Epidermal melanocyte (primary cell): ENCODE results near the gene RPTOR.

ENCODE experiments used
- DNase-seq: peaks from one replicate; pipeline ENCODE4 v3.0.0; 2011; ENCODE audit warnings: low spot score; ENCODE audit not compliant: insufficient read length

RPTOR gene

DNA sequence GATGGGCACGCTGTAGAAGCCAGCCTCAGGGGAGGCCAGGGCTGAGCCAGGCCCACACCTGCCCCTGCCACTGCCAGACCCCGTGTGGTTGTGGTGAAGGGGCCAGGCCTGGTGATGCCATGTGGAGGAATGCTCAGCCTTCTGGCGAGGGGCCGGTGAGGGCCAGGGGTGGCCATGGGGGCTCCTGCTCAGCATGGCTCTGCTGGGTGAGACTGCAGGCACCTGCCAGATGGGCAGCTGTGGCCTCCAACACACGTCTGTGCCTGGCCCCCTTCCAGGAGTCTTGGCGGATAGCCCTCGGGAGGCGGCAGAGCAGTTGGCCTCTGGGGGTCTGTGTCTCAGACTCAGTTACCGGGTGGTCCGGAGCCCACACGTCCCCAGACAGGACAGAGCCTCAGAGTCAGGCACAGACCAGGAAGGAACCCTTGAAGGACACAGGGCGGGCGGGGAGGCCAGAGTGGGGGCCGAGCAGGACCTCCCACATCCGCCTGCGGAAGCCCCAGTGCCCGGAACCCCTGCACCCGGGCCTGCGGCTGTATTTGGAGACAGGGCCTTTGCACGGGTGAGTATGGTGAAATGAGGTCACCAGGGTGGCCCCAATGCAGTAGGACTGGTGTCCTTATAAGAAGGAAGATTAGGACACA lies 424.5 kb downstream of the RPTOR start:
- DNase-seq = no peak

GRCh38 chr17:80969674-80970043 lies 425.0 kb downstream of the RPTOR start:
- no peak for DNase-seq

- peak; percentile 33 for DNase-seq
Observed at GRCh38 chr17:80970044-80970761, 425.6 kb downstream of the RPTOR start.

GRCh38 chr17:80970762-80971703 lies 426.4 kb downstream of the RPTOR start:
- no peak for DNase-seq

DNA sequence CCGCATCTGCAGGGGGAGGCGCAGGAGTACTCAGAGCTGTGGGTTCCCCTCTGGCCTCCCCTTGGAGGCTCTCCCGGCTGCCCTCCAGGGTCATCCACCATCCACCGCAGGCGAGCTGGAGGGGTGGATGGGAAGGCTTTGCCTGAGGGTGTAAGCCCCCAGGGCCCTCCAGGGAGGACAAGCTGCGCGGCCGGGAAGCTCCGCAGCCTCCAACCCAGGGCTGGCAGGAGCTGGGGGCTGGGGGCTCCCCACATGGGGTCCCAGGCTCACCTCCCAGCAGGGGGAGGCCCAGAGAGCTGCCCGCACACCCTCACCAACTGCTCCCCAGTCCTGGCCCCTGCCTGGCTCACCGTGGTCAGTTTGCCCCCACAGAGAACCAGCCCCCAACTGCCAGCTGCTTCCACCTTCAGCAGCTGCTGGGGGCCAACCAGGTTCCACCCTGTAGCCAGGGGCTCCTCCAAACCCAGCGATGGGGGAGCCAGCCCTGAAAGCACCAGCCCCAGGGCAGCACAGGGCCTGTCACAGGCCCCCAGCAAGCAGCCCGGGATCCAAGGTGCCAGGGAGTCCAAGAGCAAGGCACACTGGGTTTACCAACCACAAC lies 427.2 kb downstream of the RPTOR start:
- no peak for DNase-seq

GRCh38 chr17:80976701-80977100 lies 432.1 kb downstream of the RPTOR start:
- no peak for DNase-seq

- DNase-seq = no peak
Observed at GRCh38 chr17:80977172-80977571, 432.5 kb downstream of the RPTOR start.

- DNase-seq = no peak
Observed at GRCh38 chr17:80978499-80979497, 434.2 kb downstream of the RPTOR start.

GRCh38 chr17:80979547-80980378 lies 435.1 kb downstream of the RPTOR start:
- no peak for DNase-seq

DNA sequence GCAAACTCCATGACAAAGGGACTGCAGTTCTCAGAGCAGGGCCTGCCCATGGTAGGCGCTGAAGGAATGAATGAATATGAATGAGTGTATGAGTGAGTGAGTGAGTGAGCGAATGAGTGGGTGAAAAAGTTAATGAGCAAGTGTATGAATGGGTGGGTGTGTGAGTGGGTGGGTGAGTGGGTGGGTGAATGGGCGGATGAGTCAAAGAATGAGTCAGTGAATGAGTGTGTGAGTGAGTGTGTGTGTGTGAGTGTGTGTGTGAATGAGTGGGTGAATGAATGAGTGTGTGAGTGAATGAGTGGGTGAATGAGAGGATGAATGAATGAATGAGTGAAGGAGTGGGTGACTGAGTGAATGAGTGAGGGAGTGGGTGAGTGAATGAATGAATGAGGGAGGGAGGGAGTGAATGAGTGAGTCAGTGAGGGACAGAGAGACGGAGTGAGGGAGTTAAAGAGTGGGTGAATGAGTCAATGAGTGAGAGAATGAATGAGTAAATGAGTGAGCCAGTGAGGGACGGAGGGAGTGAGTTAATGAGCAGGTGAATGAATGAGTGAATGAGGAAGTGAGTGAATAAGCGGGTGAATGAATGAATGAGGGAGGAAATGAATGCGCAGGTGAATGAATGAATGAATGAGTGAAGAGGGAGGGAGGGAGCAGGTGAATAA lies 435.9 kb downstream of the RPTOR start:
- DNase-seq = no peak

- DNase-seq = no peak
Observed at GRCh38 chr17:80981062-80981902, 436.6 kb downstream of the RPTOR start.

GRCh38 chr17:80981929-80982425 lies 437.3 kb downstream of the RPTOR start:
- DNase-seq = no peak

- DNase-seq = no peak
Observed at GRCh38 chr17:80982426-80982974, 437.9 kb downstream of the RPTOR start.

DNA sequence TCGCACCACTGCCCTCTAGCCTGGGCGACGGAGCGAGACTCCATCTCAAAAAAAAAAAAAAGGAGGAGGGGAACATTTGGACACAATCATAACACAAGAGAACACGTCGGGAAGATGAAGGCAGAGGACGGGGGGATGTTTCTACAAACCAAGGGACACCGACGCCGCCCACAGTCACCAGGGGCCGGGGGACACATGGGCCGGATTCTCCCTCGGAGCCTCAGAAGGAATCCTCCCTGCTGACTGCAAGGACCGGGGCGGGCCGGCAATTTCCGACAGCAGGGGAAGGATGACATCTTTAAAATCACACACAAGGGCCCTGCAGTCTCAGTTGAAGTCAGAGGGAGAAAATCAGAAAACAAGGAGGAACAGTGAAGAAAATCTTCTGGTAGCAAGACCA lies 438.9 kb downstream of the RPTOR start:
- no peak for DNase-seq

- peak; percentile 84 for DNase-seq
Observed at GRCh38 chr17:80984749-80985148, 440.1 kb downstream of the RPTOR start.

DNA sequence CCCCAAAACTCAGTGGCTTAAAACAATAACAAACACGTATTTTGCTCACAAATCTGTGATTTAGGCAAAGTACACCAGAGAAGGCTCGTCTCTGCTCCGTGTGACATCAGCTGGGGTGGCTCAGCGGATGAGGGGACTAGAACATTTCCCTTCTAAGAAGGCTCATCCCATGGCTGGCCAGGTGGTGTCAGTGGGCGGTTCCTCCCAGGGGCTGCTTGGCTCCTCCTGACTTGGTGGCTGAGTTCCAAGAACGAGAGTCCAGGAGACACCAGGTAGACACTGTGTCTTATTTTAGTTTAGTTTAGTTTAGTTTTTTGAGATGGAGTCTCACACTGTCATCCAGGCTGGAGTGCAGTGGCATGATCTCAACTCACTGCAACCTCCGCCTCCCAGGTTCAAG lies 441.4 kb downstream of the RPTOR start:
- no peak for DNase-seq

DNA sequence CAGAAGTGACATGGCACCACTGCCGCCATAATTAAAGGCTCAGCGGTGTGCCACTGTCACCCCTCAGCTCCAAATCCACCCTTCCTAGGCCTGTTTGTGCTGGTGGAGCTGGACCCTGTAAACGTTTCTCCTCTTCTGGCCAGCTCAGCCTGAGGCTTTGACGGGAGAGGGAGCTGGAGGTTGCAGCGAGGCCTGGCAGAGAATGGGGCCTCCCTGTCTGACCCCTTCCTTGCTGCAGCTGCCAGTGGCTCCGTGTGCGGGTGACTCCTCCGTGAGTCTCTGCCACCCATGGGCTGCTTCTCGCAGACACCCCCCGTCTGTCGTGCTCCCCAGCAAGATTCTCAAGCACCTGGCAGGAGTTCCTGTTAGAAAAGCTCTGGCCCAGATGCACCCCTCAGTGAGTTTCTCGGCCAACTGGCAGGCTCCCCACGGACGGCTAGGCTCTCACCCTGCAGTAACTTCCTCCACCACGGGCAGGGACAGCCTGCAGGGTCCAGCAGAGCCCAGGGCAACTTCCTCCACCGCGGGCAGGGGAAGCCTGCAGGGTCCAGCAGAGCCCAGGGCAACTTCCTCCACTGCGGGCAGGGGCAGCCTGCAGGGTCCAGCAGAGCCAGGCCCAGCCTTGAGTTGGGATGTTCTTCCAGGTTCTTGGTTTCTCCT lies 442.3 kb downstream of the RPTOR start:
- DNase-seq = no peak
